PFSK-1 (cell line): ENCODE results near the gene ATXN7L1.

ENCODE experiments used
- FOXP2 ChIP-seq: optimal IDR thresholded peaks from 2 replicates; pipeline ENCODE3; 2011; ENCODE audit warnings: borderline replicate concordance, control low read depth, inconsistent platforms; ENCODE audit not compliant: insufficient read depth; ENCODE audit errors: extremely low read length, extremely low read depth
- POLR2AphosphoS5 ChIP-seq: IDR thresholded peaks from 2 replicates; pipeline ENCODE4 v1.6.1; 2012; ENCODE audit warnings: low read depth, mild to moderate bottlenecking, control low read depth, low read length, moderate library complexity
- REST ChIP-seq, 2 experiments: IDR thresholded peaks; 2 replicates each; pipeline versions ENCODE4 v1.6.1 to v1.8.0; 2011 to 2012; ENCODE audit warnings: low read depth in 2 of 2, low read length in 2 of 2, control low read depth in 1 of 2, inconsistent platforms in 1 of 2, mild to moderate bottlenecking in 1 of 2, moderate library complexity in 1 of 2; ENCODE audit not compliant: insufficient read depth in 1 of 2
- SIN3A ChIP-seq: IDR thresholded peaks from 2 replicates; pipeline ENCODE4 v1.6.1; 2012; ENCODE audit warnings: mild to moderate bottlenecking, low read length, moderate library complexity, borderline replicate concordance; ENCODE audit not compliant: insufficient read depth
- TAF1 ChIP-seq: IDR thresholded peaks from 2 replicates; pipeline ENCODE4 v1.6.1; 2012; ENCODE audit warnings: low read length, control low read depth, borderline replicate concordance; ENCODE audit not compliant: insufficient read depth

ATXN7L1 gene

GRCh38 chr7:105917659-105918058, 41.3 kb upstream of the ATXN7L1 start:
- no peak for TF ChIP-seq TAF1
- TF ChIP-seq POLR2AphosphoS5 = no peak

- TF ChIP-seq SIN3A (no peak), REST (IDR thresholded peaks at IDR 0.05; ENCODE audit: insufficient read depth in 1 of 2, low read depth in 2 of 2, low read length in 2 of 2) (no peak), TAF1 (no peak), FOXP2 (no peak), POLR2AphosphoS5 (no peak)
Observed at GRCh38 chr7:105916603-105917002, 40.2 kb upstream of the ATXN7L1 start.

GRCh38 chr7:105913947-105914346, 37.5 kb upstream of the ATXN7L1 start:
- TF ChIP-seq POLR2AphosphoS5 = no peak
- TF ChIP-seq TAF1 = no peak
- TF ChIP-seq REST (IDR thresholded peaks at IDR 0.05; ENCODE audit: insufficient read depth in 1 of 2, low read depth in 2 of 2, low read length in 2 of 2) = no peak
- no peak for TF ChIP-seq FOXP2
- no peak for TF ChIP-seq SIN3A

GRCh38 chr7:105911961-105912575, 35.7 kb upstream of the ATXN7L1 start:
- TF ChIP-seq FOXP2 (no peak), POLR2AphosphoS5 (no peak), TAF1 (no peak), REST (IDR thresholded peaks at IDR 0.05; ENCODE audit: insufficient read depth in 1 of 2, low read depth in 2 of 2, low read length in 2 of 2) (no peak), SIN3A (no peak)

DNA sequence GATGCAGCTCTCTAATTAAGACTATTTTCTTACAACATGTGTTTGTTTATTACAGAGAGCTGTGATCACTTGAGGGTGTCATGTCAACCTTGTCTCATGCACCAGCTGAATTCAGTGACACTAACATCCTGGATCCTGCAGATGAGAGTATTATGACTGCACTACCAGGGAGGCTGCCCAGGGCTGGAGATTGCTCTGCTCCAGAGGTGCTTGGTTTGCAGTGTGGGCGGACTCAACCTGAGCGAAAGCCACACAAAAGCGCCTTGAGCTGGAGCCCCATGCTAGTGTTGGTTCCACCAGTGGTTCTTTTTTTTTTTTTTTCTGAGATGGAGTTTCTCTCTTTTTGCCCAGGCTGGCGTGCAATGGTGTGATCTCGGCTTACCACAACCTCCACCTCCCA, 33.8 kb upstream of the ATXN7L1 start:
- TF ChIP-seq TAF1 (no peak), FOXP2 (no peak), REST (IDR thresholded peaks at IDR 0.05; ENCODE audit: insufficient read depth in 1 of 2, low read depth in 2 of 2, low read length in 2 of 2) (no peak), SIN3A (no peak), POLR2AphosphoS5 (no peak)
